ENCODE measurements around the gene NOS2. TPM values are rescaled to one million over a fixed set of nuclear protein-coding genes. Genes with fewer than 3 reads are reported as not detected.

NOS2 gene
- total and polyA plus RNA-seq, 5 donors, result 0.02 to 0.09 (median 0.08) TPM; not detected in 2

DNA sequence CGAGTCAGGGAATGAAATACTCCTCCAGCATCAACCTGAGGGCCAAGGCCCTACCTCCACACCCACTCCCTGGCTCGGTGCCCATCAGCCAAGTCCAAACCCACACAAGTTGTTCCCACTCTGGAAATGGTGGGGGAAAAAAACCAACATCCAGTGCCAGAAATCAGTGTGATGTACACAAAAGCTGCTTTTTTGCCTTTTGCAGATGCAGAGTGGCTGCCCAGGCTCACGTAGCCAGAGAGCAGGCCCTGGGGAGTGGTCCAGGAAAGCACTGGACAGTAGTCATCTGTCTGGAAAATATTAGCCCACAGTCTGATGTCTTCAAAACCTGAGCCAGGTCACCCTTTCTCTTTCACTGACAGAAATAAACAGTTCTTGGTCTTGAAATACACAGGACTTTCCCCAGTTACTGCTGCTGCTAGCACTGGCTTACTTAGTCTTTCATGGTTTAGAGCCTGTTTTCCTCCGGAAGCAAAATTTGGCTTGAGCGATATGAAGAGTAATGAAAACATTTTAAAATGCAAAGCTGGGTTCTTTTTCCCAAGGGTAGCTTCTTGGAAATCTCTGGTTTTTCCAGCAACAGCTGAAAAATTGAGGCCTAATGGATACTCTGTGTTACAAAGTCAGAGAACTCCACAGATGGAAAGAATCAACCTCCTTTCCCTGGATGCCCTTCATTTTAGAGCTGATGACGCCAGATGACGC lies 18.2 kb upstream of the NOS2 start:
- H3K4me3 ChIP-seq (ENCODE audit: low read length), result no peak overlapping the region
- ATAC-seq (peak; percentile 76 to 81), DNase-seq (peak; percentile 28 to 76 (median 62))
- intact Hi-C loops (cut with DNase I), result no loop called here
- H3K27ac ChIP-seq (ENCODE audit: low read length), result no peak overlapping the region
- H3K27me3 ChIP-seq (ENCODE audit: control insufficient read depth, insufficient read depth), result no peaks in the 10 kb centered on the region
- 41% methylated on average over 7 of the region's 7 CpGs for WGBS
- H3K4me1 ChIP-seq (ENCODE audit: control insufficient read depth, insufficient read depth, low read length), result no peaks in the 10 kb centered on the region
- H3K9me3 ChIP-seq (ENCODE audit: control insufficient read depth, low read length), result no peaks in the 10 kb centered on the region

DNA sequence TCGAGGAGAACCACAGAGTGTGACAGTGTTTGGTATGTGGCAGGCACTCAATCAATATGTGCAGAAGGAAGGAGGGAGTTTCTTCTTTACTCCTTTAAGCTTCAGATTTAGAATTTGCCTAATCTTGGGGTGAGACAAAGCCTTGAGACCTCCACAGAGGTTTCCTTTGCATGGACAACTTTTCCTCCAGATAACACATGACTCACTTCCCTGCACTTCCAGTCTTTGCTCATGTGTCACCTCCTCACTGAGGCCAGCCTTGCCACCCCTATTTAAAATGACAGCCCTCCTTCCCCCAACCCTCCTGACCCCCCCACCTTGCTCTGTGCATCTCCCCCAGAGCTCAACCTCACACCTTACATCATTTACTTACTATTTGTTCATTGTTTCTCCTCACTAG lies 17.4 kb upstream of the NOS2 start:
- H3K9me3 ChIP-seq (ENCODE audit: control insufficient read depth, low read length), result no peaks in the 10 kb centered on the region
- DNase-seq, result no peak
- intact Hi-C loops (cut with DNase I), result no loop called here
- peak; percentile 40 to 92 for ATAC-seq
- WGBS, result 40% methylated on average over 1 of the region's 1 CpG
- no peaks in the 10 kb centered on the region for H3K27me3 ChIP-seq (ENCODE audit: control insufficient read depth, insufficient read depth)
- no peak overlapping the region for H3K4me3 ChIP-seq (ENCODE audit: low read length)
- H3K27ac ChIP-seq (ENCODE audit: low read length), result no peak overlapping the region
- H3K4me1 ChIP-seq (ENCODE audit: control insufficient read depth, insufficient read depth, low read length), result no peaks in the 10 kb centered on the region

GRCh38 chr17:27816946-27817345 lies 16.6 kb upstream of the NOS2 start:
- H3K9me3 ChIP-seq (ENCODE audit: control insufficient read depth, low read length), result no peaks in the 10 kb centered on the region
- ATAC-seq (no peak), DNase-seq (no peak)
- no peak overlapping the region for H3K4me3 ChIP-seq (ENCODE audit: low read length)
- intact Hi-C loops (cut with DNase I), result no loop called here
- no peaks in the 10 kb centered on the region for H3K4me1 ChIP-seq (ENCODE audit: control insufficient read depth, insufficient read depth, low read length)
- H3K27me3 ChIP-seq (ENCODE audit: control insufficient read depth, insufficient read depth), result no peaks in the 10 kb centered on the region
- WGBS, result 94% methylated on average over 3 of the region's 3 CpGs
- H3K27ac ChIP-seq (ENCODE audit: low read length), result no peak overlapping the region

DNA sequence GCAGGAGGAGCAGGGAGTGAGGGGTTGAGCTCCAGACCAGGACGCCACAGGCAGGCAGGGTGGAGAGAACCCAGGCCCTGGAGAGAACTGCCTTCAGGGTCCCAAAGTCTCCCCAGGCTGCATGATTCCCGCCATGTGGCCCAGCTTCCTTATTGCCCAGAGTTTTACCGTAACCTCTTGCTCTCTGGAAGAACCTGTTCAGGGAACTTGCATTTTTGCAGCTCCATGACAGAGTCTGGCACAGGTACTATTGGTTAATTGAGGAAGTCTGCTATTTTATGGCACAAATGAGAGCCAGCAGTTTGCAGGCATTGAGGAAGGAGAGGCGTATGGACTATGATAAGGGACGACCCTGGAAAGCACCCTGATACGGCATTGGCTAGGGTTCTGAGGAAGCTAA lies 11.6 kb upstream of the NOS2 start:
- WGBS, result 87% methylated on average over 6 of the region's 6 CpGs
- DNase-seq (no peak), ATAC-seq (no peak)
- H3K9me3 ChIP-seq (ENCODE audit: control insufficient read depth, low read length), result no peaks in the 10 kb centered on the region
- H3K4me1 ChIP-seq (ENCODE audit: control insufficient read depth, insufficient read depth, low read length), result peaks cover 2% of the 10 kb centered on the region
- H3K4me3 ChIP-seq (ENCODE audit: low read length), result no peak overlapping the region
- H3K27ac ChIP-seq (ENCODE audit: low read length), result no peak overlapping the region
- no peaks in the 10 kb centered on the region for H3K27me3 ChIP-seq (ENCODE audit: control insufficient read depth, insufficient read depth)
- intact Hi-C loops (cut with DNase I), result no loop called here

DNA sequence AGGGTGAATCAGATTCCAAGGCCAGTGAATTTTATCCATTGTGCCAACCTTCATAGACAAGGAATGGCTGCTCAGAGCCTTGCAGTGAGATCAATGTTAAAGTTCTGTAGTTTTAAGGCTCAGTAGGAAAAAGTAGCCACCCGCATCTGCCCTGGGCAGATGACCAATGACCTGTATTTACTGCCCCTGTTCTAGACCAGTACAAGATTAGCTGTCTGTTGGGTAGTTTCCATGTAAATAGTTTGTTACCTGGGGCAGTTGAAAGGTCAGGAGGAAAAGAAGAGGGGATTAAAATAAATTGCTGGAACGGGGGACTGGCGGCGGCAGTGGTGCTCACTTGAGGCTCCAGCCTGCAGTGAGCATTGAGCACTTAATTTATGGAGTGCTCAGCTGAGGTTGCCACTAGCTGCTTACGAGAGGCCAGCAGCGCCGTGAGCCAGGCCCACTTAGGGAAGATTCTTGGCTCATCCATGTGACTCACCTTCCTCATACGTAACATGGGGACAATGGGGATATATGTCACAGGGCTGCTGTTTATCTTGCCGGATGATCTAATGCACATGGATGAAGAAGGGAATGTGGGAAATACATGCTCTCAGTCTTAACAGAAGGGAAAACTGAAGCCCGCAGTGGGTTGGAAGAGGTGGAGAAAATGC lies 10.7 kb upstream of the NOS2 start:
- Histone ChIP-seq H3K4me3 (ENCODE audit: low read length) (no peak overlapping the region), H3K4me1 (ENCODE audit: control insufficient read depth, insufficient read depth, low read length) (peaks cover 2% of the 10 kb centered on the region), H3K27me3 (ENCODE audit: control insufficient read depth, insufficient read depth) (no peaks in the 10 kb centered on the region), H3K9me3 (ENCODE audit: control insufficient read depth, low read length) (no peaks in the 10 kb centered on the region), H3K27ac (ENCODE audit: low read length) (no peak overlapping the region)
- no peak for DNase-seq
- 86% methylated on average over 10 of the region's 10 CpGs for WGBS
- intact Hi-C loops (cut with DNase I), result no loop called here
- no peak for ATAC-seq

- DNase-seq, result no peak
- Histone ChIP-seq H3K9me3 (ENCODE audit: control insufficient read depth, low read length) (no peaks in the 10 kb centered on the region), H3K4me3 (ENCODE audit: low read length) (no peak overlapping the region), H3K27me3 (ENCODE audit: control insufficient read depth, insufficient read depth) (no peaks in the 10 kb centered on the region), H3K27ac (ENCODE audit: low read length) (no peak overlapping the region), H3K4me1 (ENCODE audit: control insufficient read depth, insufficient read depth, low read length) (peaks cover 2% of the 10 kb centered on the region)
- intact Hi-C loops (cut with DNase I), result no loop called here
- 61% methylated on average over 7 of the region's 7 CpGs for WGBS
- ATAC-seq, result no peak
Observed at GRCh38 chr17:27810211-27810901, 10.0 kb upstream of the NOS2 start.

DNA sequence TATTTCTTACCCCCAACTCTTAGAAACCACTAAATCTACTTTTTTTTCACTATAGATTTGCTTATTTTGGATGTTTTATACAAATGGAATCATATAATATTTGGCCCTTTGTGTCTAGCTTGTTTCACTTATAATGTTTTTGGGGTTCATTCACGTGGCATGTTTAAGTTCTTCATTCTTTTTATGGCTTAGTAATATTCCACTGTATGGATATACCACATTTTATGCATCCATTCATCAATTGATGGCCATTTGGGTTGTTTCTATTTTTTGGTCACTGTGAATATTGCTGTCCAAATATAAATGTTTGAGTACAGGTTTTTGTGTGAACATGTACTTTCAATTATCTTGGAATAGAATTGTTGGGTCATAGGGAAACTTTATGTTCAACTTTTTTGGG lies 9.2 kb upstream of the NOS2 start:
- Histone ChIP-seq H3K9me3 (ENCODE audit: control insufficient read depth, low read length) (no peaks in the 10 kb centered on the region), H3K4me1 (ENCODE audit: control insufficient read depth, insufficient read depth, low read length) (peaks cover 2% of the 10 kb centered on the region), H3K4me3 (ENCODE audit: low read length) (no peak overlapping the region), H3K27me3 (ENCODE audit: control insufficient read depth, insufficient read depth) (no peaks in the 10 kb centered on the region), H3K27ac (ENCODE audit: low read length) (no peak overlapping the region)
- DNase-seq (no peak), ATAC-seq (no peak)
- intact Hi-C loops (cut with DNase I), result loop anchor here (5.0 to 10.0 kb wide), 4 partner anchors 68 to 445 kb away; no protein-coding TSS in a partner anchor
- 95% methylated on average over 1 of the region's 1 CpG for WGBS

- H3K4me1 ChIP-seq (ENCODE audit: control insufficient read depth, insufficient read depth, low read length), result peaks cover 2% of the 10 kb centered on the region
- ATAC-seq (no peak), DNase-seq (no peak)
- no peak overlapping the region for H3K27ac ChIP-seq (ENCODE audit: low read length)
- no peaks in the 10 kb centered on the region for H3K9me3 ChIP-seq (ENCODE audit: control insufficient read depth, low read length)
- no peak overlapping the region for H3K4me3 ChIP-seq (ENCODE audit: low read length)
- intact Hi-C loops (cut with DNase I), result loop anchor here (5.0 to 10.0 kb wide), 4 partner anchors 69 to 446 kb away; no protein-coding TSS in a partner anchor
- 69% methylated on average over 4 of the region's 4 CpGs for WGBS
- H3K27me3 ChIP-seq (ENCODE audit: control insufficient read depth, insufficient read depth), result no peaks in the 10 kb centered on the region
Observed at GRCh38 chr17:27808628-27809027, 8.3 kb upstream of the NOS2 start.

GRCh38 chr17:27807567-27808470 lies 7.5 kb upstream of the NOS2 start:
- DNase-seq (peak in 2 of 3 donors; percentile 38 to 50), ATAC-seq (peak; percentile 47 to 52)
- Histone ChIP-seq H3K4me3 (ENCODE audit: low read length) (no peak overlapping the region), H3K27me3 (ENCODE audit: control insufficient read depth, insufficient read depth) (no peaks in the 10 kb centered on the region), H3K4me1 (ENCODE audit: control insufficient read depth, insufficient read depth, low read length) (peaks cover 2% of the 10 kb centered on the region), H3K9me3 (ENCODE audit: control insufficient read depth, low read length) (no peaks in the 10 kb centered on the region), H3K27ac (ENCODE audit: low read length) (no peak overlapping the region)
- intact Hi-C loops (cut with DNase I), result loop anchor here (5.0 to 10.0 kb wide), 4 partner anchors 69 to 447 kb away; no protein-coding TSS in a partner anchor
- 59% methylated on average over 17 of the region's 17 CpGs for WGBS

DNA sequence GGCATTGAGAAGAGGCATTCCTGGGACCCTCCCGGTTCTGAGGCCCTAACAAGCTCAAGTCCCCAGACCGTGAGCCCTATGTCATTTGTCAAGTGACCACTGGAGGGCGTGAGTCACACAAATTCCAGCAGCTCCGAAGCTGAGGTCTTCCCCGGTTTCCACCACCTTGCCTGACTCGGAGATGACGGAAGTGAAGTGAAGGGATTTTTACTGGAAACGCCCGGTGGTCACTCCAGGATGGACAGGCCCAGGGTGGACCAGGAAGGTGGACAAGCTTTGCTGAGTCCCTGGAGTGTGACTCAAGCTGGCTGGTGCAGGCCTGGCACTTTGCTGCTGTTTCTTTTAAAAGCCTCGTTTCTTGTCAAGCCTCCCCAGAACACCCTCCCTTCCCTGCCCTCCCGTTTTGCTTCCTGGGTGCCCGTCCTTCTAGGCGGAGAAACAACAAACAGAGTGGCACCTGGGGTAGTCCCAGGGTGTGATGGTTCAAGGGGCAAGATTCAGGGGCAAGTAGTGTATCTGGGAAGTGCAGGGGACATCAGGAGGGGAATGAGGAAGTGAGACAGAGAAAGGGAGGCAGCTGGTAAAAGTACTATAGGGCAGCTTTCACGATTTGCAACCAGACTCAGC lies 5.3 kb upstream of the NOS2 start:
- peak; percentile 90 to 95 for ATAC-seq
- Histone ChIP-seq H3K9me3 (ENCODE audit: control insufficient read depth, low read length) (no peaks in the 10 kb centered on the region), H3K4me3 (ENCODE audit: low read length) (peak overlapping the region; percentile 21), H3K27ac (ENCODE audit: low read length) (no peak overlapping the region), H3K27me3 (ENCODE audit: control insufficient read depth, insufficient read depth) (no peaks in the 10 kb centered on the region), H3K4me1 (ENCODE audit: control insufficient read depth, insufficient read depth, low read length) (peaks cover 2% of the 10 kb centered on the region)
- peak; percentile 81 to 88 (median 84) for DNase-seq
- intact Hi-C loops (cut with DNase I), result loop anchor here (5.0 to 10.0 kb wide), 4 partner anchors 72 to 449 kb away; no protein-coding TSS in a partner anchor
- 2% methylated on average over 14 of the region's 14 CpGs for WGBS

Data from right cardiac atrium (tissue), 5 donors.